Nephron progenitor cell (in vitro differentiated cells): ENCODE results near the gene PPL.

Experiments used
- DNase-seq: peaks from one replicate; pipeline ENCODE4 v3.0.0; 2021
- H3K27ac Mint-ChIP-seq: 2 replicates; pipeline ENCODE4 v1.8.0; 2021; ENCODE audit warnings: mild to moderate bottlenecking, moderate library complexity, mixed read lengths
- H3K27me3 Mint-ChIP-seq: 2 replicates; pipeline ENCODE4 v1.8.0; 2021; ENCODE audit warnings: mild to moderate bottlenecking, low read depth, mixed read lengths; ENCODE audit not compliant: poor library complexity
- H3K36me3 Mint-ChIP-seq: 2 replicates; pipeline ENCODE4 v1.8.0; 2021; ENCODE audit warnings: low read depth, mixed read lengths
- H3K4me1 Mint-ChIP-seq: 2 replicates; pipeline ENCODE4 v1.8.0; 2021; ENCODE audit warnings: mixed read lengths
- H3K4me3 Mint-ChIP-seq: 2 replicates; pipeline ENCODE4 v1.8.0; 2021; ENCODE audit warnings: mild to moderate bottlenecking, moderate library complexity, mixed read lengths
- H3K9me3 Mint-ChIP-seq: 2 replicates; pipeline ENCODE4 v1.8.0; 2021; ENCODE audit warnings: mild to moderate bottlenecking, moderate library complexity, mixed read lengths
- TF ChIP-seq, protein P1 (sequence below): fragments of 200-600 bp; sonication (generic); IDR thresholded peaks from 2 replicates; pipeline ENCODE4 v1.5.0; 2021; ENCODE audit warnings: antibody characterized with exemption

PPL gene

GRCh38 chr16:4852221-4852872, 84.6 kb downstream of the PPL start:
- H3K4me1 Mint-ChIP-seq, result peaks cover 30% of the 10 kb centered on the region
- TF ChIP-seq, protein P1, sequence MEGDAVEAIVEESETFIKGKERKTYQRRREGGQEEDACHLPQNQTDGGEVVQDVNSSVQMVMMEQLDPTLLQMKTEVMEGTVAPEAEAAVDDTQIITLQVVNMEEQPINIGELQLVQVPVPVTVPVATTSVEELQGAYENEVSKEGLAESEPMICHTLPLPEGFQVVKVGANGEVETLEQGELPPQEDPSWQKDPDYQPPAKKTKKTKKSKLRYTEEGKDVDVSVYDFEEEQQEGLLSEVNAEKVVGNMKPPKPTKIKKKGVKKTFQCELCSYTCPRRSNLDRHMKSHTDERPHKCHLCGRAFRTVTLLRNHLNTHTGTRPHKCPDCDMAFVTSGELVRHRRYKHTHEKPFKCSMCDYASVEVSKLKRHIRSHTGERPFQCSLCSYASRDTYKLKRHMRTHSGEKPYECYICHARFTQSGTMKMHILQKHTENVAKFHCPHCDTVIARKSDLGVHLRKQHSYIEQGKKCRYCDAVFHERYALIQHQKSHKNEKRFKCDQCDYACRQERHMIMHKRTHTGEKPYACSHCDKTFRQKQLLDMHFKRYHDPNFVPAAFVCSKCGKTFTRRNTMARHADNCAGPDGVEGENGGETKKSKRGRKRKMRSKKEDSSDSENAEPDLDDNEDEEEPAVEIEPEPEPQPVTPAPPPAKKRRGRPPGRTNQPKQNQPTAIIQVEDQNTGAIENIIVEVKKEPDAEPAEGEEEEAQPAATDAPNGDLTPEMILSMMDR, result no peak
- no peaks in the 10 kb centered on the region for H3K9me3 Mint-ChIP-seq
- H3K4me3 Mint-ChIP-seq, result no peak overlapping the region
- H3K27me3 Mint-ChIP-seq, result no peaks in the 10 kb centered on the region
- peaks cover 32% of the 10 kb centered on the region for H3K36me3 Mint-ChIP-seq
- DNase-seq, result no peak
- H3K27ac Mint-ChIP-seq, result peak overlapping the region; percentile 36

GRCh38 chr16:4850211-4850610, 86.7 kb downstream of the PPL start:
- Mint-ChIP-seq H3K4me1 (peaks cover 43% of the 10 kb centered on the region), H3K4me3 (peak overlapping the region; percentile 91), H3K36me3 (peaks cover 38% of the 10 kb centered on the region), H3K27me3 (no peaks in the 10 kb centered on the region), H3K27ac (no peak overlapping the region), H3K9me3 (no peaks in the 10 kb centered on the region)
- TF ChIP-seq, protein P1, result no peak
- no peak for DNase-seq

GRCh38 chr16:4847774-4848587, 89.0 kb downstream of the PPL start:
- Mint-ChIP-seq H3K4me3 (peak overlapping the region; percentile 91), H3K36me3 (peaks cover 31% of the 10 kb centered on the region), H3K27ac (peak overlapping the region; percentile 86), H3K9me3 (no peaks in the 10 kb centered on the region), H3K4me1 (peaks cover 44% of the 10 kb centered on the region), H3K27me3 (no peaks in the 10 kb centered on the region)
- TF ChIP-seq, protein P1, result no peak
- peak; percentile 59 for DNase-seq

- Mint-ChIP-seq H3K4me1 (peaks cover 44% of the 10 kb centered on the region), H3K27me3 (no peaks in the 10 kb centered on the region), H3K9me3 (no peaks in the 10 kb centered on the region), H3K36me3 (peaks cover 29% of the 10 kb centered on the region), H3K27ac (peak within 1 kb of the TSS; percentile 96), H3K4me3 (peak within 1 kb of the TSS; percentile 91)
- TF ChIP-seq, protein P1, result no peak
- DNase-seq, result peak; percentile 100
Observed at GRCh38 chr16:4846901-4847773, 89.8 kb downstream of the PPL start, which contains the start of the genes GLYR1 and UBN1. GLYR1 (minus strand) TSS chr16:4847288; CDS start chr16:4847265, 23 bp downstream. UBN1 (plus strand) TSS chr16:4847481; CDS start chr16:4852918, 5,437 bp downstream.

GRCh38 chr16:4846503-4846900, 90.4 kb downstream of the PPL start:
- no peaks in the 10 kb centered on the region for H3K9me3 Mint-ChIP-seq
- peak overlapping the region; percentile 87 for H3K4me3 Mint-ChIP-seq
- peaks cover 29% of the 10 kb centered on the region for H3K36me3 Mint-ChIP-seq
- DNase-seq, result peak; percentile 72
- TF ChIP-seq, protein P1, result no peak
- H3K4me1 Mint-ChIP-seq, result peaks cover 44% of the 10 kb centered on the region
- H3K27ac Mint-ChIP-seq, result peak overlapping the region; percentile 93
- no peaks in the 10 kb centered on the region for H3K27me3 Mint-ChIP-seq
